Activated T-cell treated with anti-CD3 and anti-CD28 coated beads, Interleukin-2, amount 50 U/mL, for 24 hours (primary cell): ENCODE measurements around the gene NPSR1.

ENCODE experiments used
- DNase-seq: peaks from one replicate; pipeline ENCODE4 v3.0.0-alpha.2; 2020
- H3K27ac Mint-ChIP-seq: 2 replicates; pipeline ENCODE4 v1.8.0; 2020; ENCODE audit warnings: mild to moderate bottlenecking, mixed read lengths
- H3K27me3 Mint-ChIP-seq: 2 replicates; pipeline ENCODE4 v1.8.0; 2020; ENCODE audit warnings: mixed read lengths
- H3K36me3 Mint-ChIP-seq: 2 replicates; pipeline ENCODE4 v1.8.0; 2020; ENCODE audit warnings: low read depth, mixed read lengths
- H3K4me1 Mint-ChIP-seq: 2 replicates; pipeline ENCODE4 v1.8.0; 2020; ENCODE audit warnings: low read depth, mixed read lengths
- H3K4me3 Mint-ChIP-seq: 2 replicates; pipeline ENCODE4 v1.8.0; 2020; ENCODE audit warnings: mild to moderate bottlenecking, moderate library complexity, mixed read lengths
- H3K9me3 Mint-ChIP-seq: 2 replicates; pipeline ENCODE4 v1.8.0; 2020; ENCODE audit warnings: mixed read lengths

The NPSR1 gene

DNA sequence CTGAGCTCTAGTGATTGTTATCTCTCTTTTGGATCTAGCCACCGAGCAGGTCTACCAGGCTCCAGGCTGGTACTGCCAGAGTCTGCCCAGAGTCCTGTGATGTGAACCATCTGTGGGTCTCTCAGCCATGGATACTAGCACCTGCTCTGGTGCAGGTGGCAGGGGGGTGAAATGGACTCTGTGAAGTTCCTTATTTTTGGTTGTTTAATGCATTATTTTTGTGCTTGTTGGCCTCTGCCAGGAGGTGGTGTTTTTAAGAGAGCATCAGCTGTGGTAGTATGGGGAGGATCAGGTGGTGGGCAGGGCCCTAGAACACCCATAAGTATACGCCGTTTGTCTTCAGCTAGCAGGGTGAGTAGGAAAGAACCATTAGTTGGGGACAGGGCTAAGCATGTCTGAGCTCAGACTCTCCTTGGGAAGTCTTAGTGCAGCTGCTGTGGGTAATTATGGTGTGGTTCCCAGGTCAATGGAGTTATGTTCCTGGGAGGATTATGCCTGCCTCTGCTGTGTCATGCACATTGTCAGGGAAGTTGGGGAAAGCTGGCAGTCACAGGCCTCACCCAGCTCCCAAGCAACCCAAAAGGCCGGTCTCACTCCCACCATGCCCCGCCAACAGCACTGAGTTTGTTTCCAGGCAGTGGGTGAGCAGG lies 81.8 kb downstream of the NPSR1 start:
- no peak for DNase-seq
- Mint-ChIP-seq H3K4me3 (no peak overlapping the region), H3K36me3 (no peaks in the 10 kb centered on the region), H3K27ac (no peak overlapping the region), H3K9me3 (no peaks in the 10 kb centered on the region), H3K4me1 (no peaks in the 10 kb centered on the region), H3K27me3 (peaks cover 16% of the 10 kb centered on the region)

- no peak for DNase-seq
- H3K27ac Mint-ChIP-seq = no peak overlapping the region
- no peaks in the 10 kb centered on the region for H3K4me1 Mint-ChIP-seq
- peaks cover 16% of the 10 kb centered on the region for H3K27me3 Mint-ChIP-seq
- no peaks in the 10 kb centered on the region for H3K9me3 Mint-ChIP-seq
- H3K36me3 Mint-ChIP-seq = no peaks in the 10 kb centered on the region
- H3K4me3 Mint-ChIP-seq = no peak overlapping the region
These were observed 82.8 kb downstream of the NPSR1 start for GRCh38 chr7:34740840-34741239.

- no peaks in the 10 kb centered on the region for H3K9me3 Mint-ChIP-seq
- H3K27ac Mint-ChIP-seq = no peak overlapping the region
- H3K4me1 Mint-ChIP-seq = no peaks in the 10 kb centered on the region
- H3K36me3 Mint-ChIP-seq = no peaks in the 10 kb centered on the region
- peaks cover 14% of the 10 kb centered on the region for H3K27me3 Mint-ChIP-seq
- no peak overlapping the region for H3K4me3 Mint-ChIP-seq
- no peak for DNase-seq
These were observed 89.3 kb downstream of the NPSR1 start for GRCh38 chr7:34747176-34747781.

GRCh38 chr7:34747867-34748727 lies 90.1 kb downstream of the NPSR1 start:
- Mint-ChIP-seq H3K36me3 (no peaks in the 10 kb centered on the region), H3K27me3 (peaks cover 9% of the 10 kb centered on the region), H3K27ac (no peak overlapping the region), H3K4me3 (no peak overlapping the region), H3K9me3 (no peaks in the 10 kb centered on the region), H3K4me1 (no peaks in the 10 kb centered on the region)
- DNase-seq = no peak

DNA sequence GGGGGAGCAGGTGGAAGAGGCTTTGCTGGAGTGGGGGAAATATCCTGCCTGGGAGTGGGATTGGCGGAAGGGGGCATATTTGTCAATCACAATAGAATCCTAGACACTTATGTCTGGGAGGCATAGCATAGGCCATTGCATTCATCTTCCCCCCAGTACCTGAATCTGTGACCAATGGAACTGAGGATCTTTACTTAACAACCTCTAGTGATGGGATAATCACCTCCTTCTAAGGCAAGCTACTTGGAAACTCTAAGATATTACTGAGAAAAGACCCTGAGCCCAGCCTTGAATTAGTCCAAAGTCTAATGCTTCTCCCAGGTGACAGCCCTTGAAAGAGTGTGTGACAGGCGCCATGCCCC lies 90.7 kb downstream of the NPSR1 start:
- DNase-seq = no peak
- Mint-ChIP-seq H3K36me3 (no peaks in the 10 kb centered on the region), H3K27ac (no peak overlapping the region), H3K9me3 (no peaks in the 10 kb centered on the region), H3K4me3 (no peak overlapping the region), H3K4me1 (no peaks in the 10 kb centered on the region), H3K27me3 (peaks cover 9% of the 10 kb centered on the region)

- Mint-ChIP-seq H3K27ac (no peak overlapping the region), H3K27me3 (peaks cover 7% of the 10 kb centered on the region), H3K4me1 (no peaks in the 10 kb centered on the region), H3K4me3 (no peak overlapping the region), H3K36me3 (no peaks in the 10 kb centered on the region), H3K9me3 (no peaks in the 10 kb centered on the region)
- DNase-seq = no peak
These were observed 91.4 kb downstream of the NPSR1 start for GRCh38 chr7:34749446-34749845.

DNA sequence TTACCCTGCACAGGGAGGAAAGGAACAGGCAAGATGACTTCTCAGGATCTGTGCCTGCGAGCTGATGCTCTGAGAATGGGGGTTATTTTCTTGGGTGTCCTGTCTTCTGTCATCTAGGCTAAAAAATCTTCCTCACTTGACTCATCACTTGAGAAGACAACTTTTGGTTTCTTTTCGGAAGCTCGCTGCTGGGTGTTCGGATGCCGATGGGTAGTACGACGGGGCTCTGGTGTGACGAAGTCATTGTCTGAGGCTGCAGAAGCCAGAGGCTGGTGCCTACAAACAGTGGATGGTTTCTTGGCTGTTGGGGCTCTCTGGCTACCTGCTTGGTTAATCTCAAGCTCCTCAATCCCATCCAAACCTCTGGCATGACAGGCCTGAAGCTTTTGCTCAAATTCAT lies 92.2 kb downstream of the NPSR1 start:
- H3K4me1 Mint-ChIP-seq = no peaks in the 10 kb centered on the region
- H3K27me3 Mint-ChIP-seq = peaks cover 5% of the 10 kb centered on the region
- no peaks in the 10 kb centered on the region for H3K9me3 Mint-ChIP-seq
- H3K36me3 Mint-ChIP-seq = no peaks in the 10 kb centered on the region
- no peak for DNase-seq
- no peak overlapping the region for H3K4me3 Mint-ChIP-seq
- no peak overlapping the region for H3K27ac Mint-ChIP-seq

GRCh38 chr7:34750636-34751035 lies 92.6 kb downstream of the NPSR1 start:
- Mint-ChIP-seq H3K36me3 (no peaks in the 10 kb centered on the region), H3K4me3 (no peak overlapping the region), H3K27me3 (peaks cover 5% of the 10 kb centered on the region), H3K9me3 (no peaks in the 10 kb centered on the region), H3K4me1 (no peaks in the 10 kb centered on the region), H3K27ac (no peak overlapping the region)
- no peak for DNase-seq

DNA sequence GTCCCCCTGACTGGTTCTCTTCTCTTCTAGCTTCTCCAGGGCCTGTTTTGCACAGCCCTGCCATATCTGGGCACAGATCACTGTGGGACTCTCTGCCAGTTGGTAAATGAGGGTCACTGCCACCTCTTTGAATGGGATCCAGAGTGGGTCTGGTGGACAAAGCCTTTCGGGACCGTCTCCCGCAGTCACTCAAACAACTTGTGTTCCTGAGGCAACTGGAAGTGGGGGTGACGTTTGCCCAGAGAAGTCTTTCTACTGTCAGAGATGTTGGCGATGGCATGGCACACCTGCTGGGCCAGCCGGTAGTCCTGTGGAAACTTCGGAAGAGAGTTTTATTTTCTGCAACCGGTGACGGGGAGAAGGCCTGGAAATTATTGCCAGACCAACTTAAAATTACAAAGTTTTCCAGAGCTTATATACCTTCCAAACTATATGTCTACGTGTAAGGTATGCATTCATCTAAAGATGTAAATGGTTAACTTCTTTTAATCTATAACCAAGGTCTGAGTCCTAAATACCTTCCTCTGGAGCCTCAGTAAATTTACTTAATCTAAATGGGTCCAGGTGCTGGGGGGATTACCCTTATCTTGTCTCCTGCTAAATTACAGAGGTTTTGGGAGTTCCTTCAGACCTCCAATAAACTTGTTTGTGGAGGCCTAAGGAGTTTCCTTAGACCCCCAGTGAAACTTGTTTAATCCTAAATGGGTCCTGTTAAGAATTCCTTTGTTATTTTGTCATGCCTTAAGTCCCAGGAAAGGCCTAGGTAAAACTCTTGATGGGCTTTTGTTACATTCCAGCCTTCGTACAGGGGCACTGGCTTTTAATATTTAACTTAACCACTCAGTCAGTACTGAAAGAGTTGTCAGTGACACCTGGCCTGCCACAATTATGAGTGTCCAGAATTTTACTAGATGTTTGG lies 94.0 kb downstream of the NPSR1 start:
- Mint-ChIP-seq H3K36me3 (no peaks in the 10 kb centered on the region), H3K4me3 (no peak overlapping the region), H3K27ac (no peak overlapping the region), H3K27me3 (peaks cover 2% of the 10 kb centered on the region), H3K9me3 (no peaks in the 10 kb centered on the region), H3K4me1 (no peaks in the 10 kb centered on the region)
- no peak for DNase-seq

DNA sequence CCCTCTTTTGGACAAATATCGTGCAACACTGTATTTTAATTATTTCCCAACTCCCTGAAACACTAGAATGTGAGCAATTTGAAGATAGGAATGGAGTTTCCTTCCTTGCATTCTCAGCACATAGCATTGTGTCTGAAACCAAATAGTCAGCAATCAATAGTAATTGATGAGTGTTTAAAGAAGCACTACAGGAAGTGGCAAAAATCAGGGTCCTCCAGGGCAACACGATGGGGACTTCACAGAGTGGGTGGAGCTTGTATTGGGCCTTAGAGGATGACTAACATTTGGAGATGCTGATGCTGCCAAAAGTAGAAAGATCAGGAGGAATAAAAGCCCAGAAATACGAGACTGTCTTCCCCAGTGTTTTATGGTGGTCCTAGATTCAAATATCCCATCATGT lies 94.9 kb downstream of the NPSR1 start:
- peaks cover 4% of the 10 kb centered on the region for H3K27me3 Mint-ChIP-seq
- DNase-seq = no peak

DNA sequence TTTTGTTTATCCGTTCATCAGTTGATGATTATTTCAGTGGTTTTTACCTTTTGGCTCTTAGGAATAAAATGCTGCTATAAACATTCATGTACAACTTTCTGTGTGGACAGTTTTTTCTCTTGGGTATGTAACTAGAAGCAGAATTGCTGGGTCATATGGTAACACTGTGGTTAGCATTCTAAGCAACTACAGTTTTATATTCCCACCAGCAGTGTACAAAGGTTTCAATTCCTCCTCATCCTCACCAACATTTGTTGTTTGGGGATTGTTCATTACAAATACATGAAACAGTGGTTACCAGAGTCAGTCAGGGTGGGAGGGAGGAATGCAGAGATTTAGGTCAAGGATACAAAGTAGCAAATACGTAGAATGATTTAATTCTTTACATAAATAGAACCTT lies 97.0 kb downstream of the NPSR1 start:
- no peak overlapping the region for H3K4me3 Mint-ChIP-seq
- H3K36me3 Mint-ChIP-seq = no peaks in the 10 kb centered on the region
- H3K27ac Mint-ChIP-seq = no peak overlapping the region
- peaks cover 7% of the 10 kb centered on the region for H3K27me3 Mint-ChIP-seq
- no peaks in the 10 kb centered on the region for H3K4me1 Mint-ChIP-seq
- H3K9me3 Mint-ChIP-seq = no peaks in the 10 kb centered on the region
- no peak for DNase-seq

More for the DNA sequence above, 94.9 kb downstream of the NPSR1 start:
- H3K4me3 Mint-ChIP-seq = no peak overlapping the region
- H3K9me3 Mint-ChIP-seq = no peaks in the 10 kb centered on the region
- H3K27ac Mint-ChIP-seq = no peak overlapping the region
- no peaks in the 10 kb centered on the region for H3K36me3 Mint-ChIP-seq
- no peaks in the 10 kb centered on the region for H3K4me1 Mint-ChIP-seq

GRCh38 chr7:34756025-34756437 lies 98.0 kb downstream of the NPSR1 start:
- no peak overlapping the region for H3K27ac Mint-ChIP-seq
- H3K9me3 Mint-ChIP-seq = no peaks in the 10 kb centered on the region
- peaks cover 7% of the 10 kb centered on the region for H3K27me3 Mint-ChIP-seq
- no peaks in the 10 kb centered on the region for H3K36me3 Mint-ChIP-seq
- H3K4me1 Mint-ChIP-seq = no peaks in the 10 kb centered on the region
- no peak for DNase-seq
- H3K4me3 Mint-ChIP-seq = no peak overlapping the region

DNA sequence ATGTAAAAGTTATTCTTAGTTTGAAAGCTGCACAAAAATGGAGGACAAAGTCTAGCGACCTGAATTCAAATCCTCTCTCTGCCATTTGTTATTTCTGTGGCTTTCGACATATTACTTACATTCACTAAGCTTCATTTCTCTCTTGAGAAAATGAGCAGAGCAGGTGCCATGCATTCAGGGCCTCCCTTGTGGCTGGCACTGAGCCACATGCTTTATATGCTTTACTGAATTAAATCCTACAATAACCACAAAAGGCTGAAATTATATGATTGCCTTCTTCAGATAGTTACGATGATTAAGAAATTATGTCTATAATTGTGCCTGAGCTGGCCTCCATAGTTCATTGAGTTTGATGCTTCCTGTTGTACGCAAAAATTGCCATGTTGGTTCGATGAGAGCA lies 98.7 kb downstream of the NPSR1 start:
- Mint-ChIP-seq H3K36me3 (no peaks in the 10 kb centered on the region), H3K4me1 (no peaks in the 10 kb centered on the region), H3K27me3 (peaks cover 10% of the 10 kb centered on the region), H3K4me3 (no peak overlapping the region), H3K27ac (no peak overlapping the region), H3K9me3 (no peaks in the 10 kb centered on the region)
- no peak for DNase-seq

DNA sequence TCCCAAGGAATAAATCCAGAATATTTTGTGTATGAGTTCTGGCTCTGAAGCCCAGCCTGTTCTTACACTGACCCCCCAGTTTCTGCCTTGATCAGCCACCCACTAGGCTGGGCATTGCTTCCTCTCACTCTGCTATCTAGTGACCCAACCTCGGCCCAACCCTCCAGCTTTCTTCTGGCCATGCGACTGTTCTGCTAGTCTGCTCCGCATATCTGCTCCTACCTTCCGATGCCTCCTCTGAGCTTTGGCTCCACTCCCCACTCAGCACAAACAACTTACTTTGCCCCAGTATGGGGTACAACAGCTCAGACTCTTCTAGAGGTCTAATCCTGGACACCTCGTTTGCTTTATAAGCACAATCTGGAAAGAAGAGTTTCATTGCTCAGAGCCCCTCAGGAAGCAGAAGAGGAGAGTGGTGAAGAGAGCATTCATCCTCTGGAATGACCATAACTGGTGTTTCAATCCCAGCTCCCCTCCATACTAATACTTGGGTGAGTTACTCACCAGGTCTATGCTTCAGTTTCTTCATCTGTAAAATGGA lies 99.6 kb downstream of the NPSR1 start:
- Mint-ChIP-seq H3K36me3 (no peaks in the 10 kb centered on the region), H3K4me1 (no peaks in the 10 kb centered on the region), H3K4me3 (no peak overlapping the region), H3K27me3 (peaks cover 15% of the 10 kb centered on the region), H3K27ac (no peak overlapping the region), H3K9me3 (no peaks in the 10 kb centered on the region)
- DNase-seq = no peak
